Measurements from ENCODE around the gene HIF3A.

HIF3A gene

GRCh38 chr19:46347985-46348384 is 51.1 kb downstream of the HIF3A start:
- Histone ChIP-seq H3K27me3 (replicated peaks; ENCODE audit: control insufficient read depth, insufficient read depth, low read length) (no peaks in the 10 kb centered on the region), H3K36me3 (ENCODE audit: control insufficient read depth, insufficient read depth, low read length) (peaks cover 6% of the 10 kb centered on the region), H3K4me3 (replicated peaks; ENCODE audit: low read depth, low read length) (peak overlapping the region; percentile 96)
- TF ChIP-seq CTCF (IDR thresholded peaks at IDR 0.05; ENCODE audit: insufficient read depth, low read length, poor library complexity, severe bottlenecking), result no peak
- no peak for DNase-seq (ENCODE audit: extremely low read depth, insufficient read length)

GRCh38 chr19:46349311-46349993 is 52.6 kb downstream of the HIF3A start:
- no peak for DNase-seq (ENCODE audit: extremely low read depth, insufficient read length)
- Histone ChIP-seq H3K36me3 (ENCODE audit: control insufficient read depth, insufficient read depth, low read length) (peaks cover 19% of the 10 kb centered on the region), H3K4me3 (replicated peaks; ENCODE audit: low read depth, low read length) (peak overlapping the region; percentile 36), H3K27me3 (replicated peaks; ENCODE audit: control insufficient read depth, insufficient read depth, low read length) (no peaks in the 10 kb centered on the region)
- no peak for TF ChIP-seq CTCF (IDR thresholded peaks at IDR 0.05; ENCODE audit: insufficient read depth, low read length, poor library complexity, severe bottlenecking)

- H3K36me3 ChIP-seq (ENCODE audit: control insufficient read depth, insufficient read depth, low read length), result peaks cover 26% of the 10 kb centered on the region
- DNase-seq (ENCODE audit: extremely low read depth, insufficient read length), result peak; percentile 37
- peak overlapping the region; percentile 39 for H3K4me3 ChIP-seq (replicated peaks; ENCODE audit: low read depth, low read length)
- no peak for TF ChIP-seq CTCF (IDR thresholded peaks at IDR 0.05; ENCODE audit: insufficient read depth, low read length, poor library complexity, severe bottlenecking)
- no peaks in the 10 kb centered on the region for H3K27me3 ChIP-seq (replicated peaks; ENCODE audit: control insufficient read depth, insufficient read depth, low read length)
These were observed 53.4 kb downstream of the HIF3A start for GRCh38 chr19:46350029-46350757.

DNA sequence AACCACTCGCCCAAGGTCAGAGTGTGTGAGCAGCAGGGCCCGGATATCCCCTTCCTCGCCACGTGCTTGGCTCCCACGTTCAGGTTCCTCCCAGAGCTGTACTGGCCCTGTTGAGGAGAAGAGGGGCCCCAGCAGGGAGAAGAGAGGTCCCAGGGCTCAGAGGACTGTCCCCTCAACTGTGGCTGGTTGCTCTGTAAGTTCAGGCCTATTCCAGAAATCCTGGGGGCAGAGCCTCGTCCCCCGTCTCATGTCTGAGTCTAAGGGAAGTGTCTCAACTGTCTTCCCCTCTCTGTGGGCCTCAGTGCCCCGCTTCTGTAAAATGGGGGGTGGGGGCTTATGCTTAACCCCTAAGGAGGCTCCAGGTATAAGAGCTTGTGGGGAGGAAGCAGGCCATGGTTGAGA is 53.9 kb downstream of the HIF3A start:
- peak overlapping the region; percentile 1; the same call in 1 of the 2 replicates for H3K4me3 ChIP-seq (replicated peaks; ENCODE audit: low read depth, low read length)
- peak; percentile 55 for DNase-seq (ENCODE audit: extremely low read depth, insufficient read length)
- TF ChIP-seq CTCF (IDR thresholded peaks at IDR 0.05; ENCODE audit: insufficient read depth, low read length, poor library complexity, severe bottlenecking), result no peak

DNA sequence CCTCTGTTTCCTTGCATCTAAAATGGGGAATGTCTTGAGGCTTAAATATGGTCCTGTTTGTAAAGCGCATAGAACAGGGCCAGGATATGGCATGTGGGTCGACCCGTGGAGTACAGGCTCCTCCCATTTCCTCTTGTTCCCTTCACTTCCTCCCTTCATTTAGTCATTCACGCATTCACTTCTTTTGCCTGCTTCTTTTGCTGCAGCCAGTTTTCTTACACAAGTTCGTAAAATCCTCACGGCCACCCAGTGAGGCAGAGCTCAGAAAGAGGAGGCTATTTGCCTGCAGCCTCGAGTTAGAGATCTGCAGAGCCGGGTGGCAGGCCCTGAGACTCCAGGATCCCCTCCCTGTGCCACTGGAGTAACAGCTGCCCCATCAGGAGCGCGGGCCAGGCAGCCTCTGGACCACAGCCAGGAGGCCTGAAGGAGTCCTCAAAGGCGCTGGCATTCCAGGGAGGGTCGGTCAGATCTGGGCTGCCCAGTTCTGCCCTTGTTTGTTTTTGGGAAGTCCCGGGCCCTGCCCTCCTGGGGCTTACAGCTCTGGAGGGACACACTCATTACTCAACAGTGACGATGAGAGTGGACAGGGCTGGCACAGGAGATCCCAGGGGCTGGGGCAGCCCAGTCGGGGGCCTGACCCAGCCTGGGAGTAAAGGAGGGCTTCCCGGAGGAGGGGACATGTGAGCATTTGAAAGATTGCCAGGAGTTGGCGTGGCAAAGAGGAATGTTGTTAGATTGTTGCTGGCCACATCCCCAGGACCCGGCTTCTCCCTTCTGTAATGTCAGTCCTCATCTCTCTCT is 54.6 kb downstream of the HIF3A start:
- TF ChIP-seq CTCF (IDR thresholded peaks at IDR 0.05; ENCODE audit: insufficient read depth, low read length, poor library complexity, severe bottlenecking), result no peak
- no peak for DNase-seq (ENCODE audit: extremely low read depth, insufficient read length)
- Histone ChIP-seq H3K27me3 (replicated peaks; ENCODE audit: control insufficient read depth, insufficient read depth, low read length) (no peaks in the 10 kb centered on the region), H3K4me3 (replicated peaks; ENCODE audit: low read depth, low read length) (peak overlapping the region; percentile 25), H3K36me3 (ENCODE audit: control insufficient read depth, insufficient read depth, low read length) (peaks cover 28% of the 10 kb centered on the region)

More for the DNA sequence above, 53.9 kb downstream of the HIF3A start:
- no peaks in the 10 kb centered on the region for H3K27me3 ChIP-seq (replicated peaks; ENCODE audit: control insufficient read depth, insufficient read depth, low read length)
- peaks cover 26% of the 10 kb centered on the region for H3K36me3 ChIP-seq (ENCODE audit: control insufficient read depth, insufficient read depth, low read length)

All from GM06990 (cell line).